MM.1S (cell line): ENCODE results near the gene CHRNA7.

Source experiments
- CTCF ChIP-seq: fragments of 300-600 bp; sonication (generic); IDR thresholded peaks from 2 replicates; pipeline ENCODE4 v1.5.1; 2016; ENCODE audit warnings: antibody characterized with exemption, low read length, mixed read lengths
- EZH2 ChIP-seq: fragments of 300-600 bp; sonication (generic); optimal IDR thresholded peaks from 2 replicates; pipeline ENCODE3; 2017; ENCODE audit warnings: low read depth, mild to moderate bottlenecking, antibody characterized with exemption, low read length, mixed read lengths

- no peak for TF ChIP-seq CTCF
- no peak for TF ChIP-seq EZH2
Measured at GRCh38 chr15:32148833-32149555, 118.7 kb downstream of the CHRNA7 start.
